K562 (cell line): Measurements from ENCODE around the gene FRG2B. TPM values are rescaled to one million over a fixed set of nuclear protein-coding genes. Genes with fewer than 3 reads are reported as not detected.
"Not testable (repeated sequence)": the region's sequence is repeated elsewhere in the genome, so short reads cannot be mapped to it uniquely, and the experiment has no call there.

Experiments used
- ATAC-seq: fragments of 200-7000 bp; cut with Tn5 transposase; 3 replicates; pipeline ENCODE4 v1.9.1; 2020; ENCODE audit warnings: moderate library complexity
- BruUV-seq: library from RNA; stranded (reverse); fragments of 400-500 nt; replicated peaks from 2 replicates; lab custom pipeline; 2021; lab: Mats Ljungman, UMichigan
- CTCF ChIA-PET: fragments of 300-600 bp; formaldehyde crosslinking; extraction: SDS; loops from one replicate; lab custom pipeline; 2021; ENCODE audit warnings: low intra/inter-chr PET ratio; lab: Yijun Ruan, JAX
- POLR2A ChIA-PET: fragments of 300-600, 350-650 bp; sonication (Branson Sonifier 250); formaldehyde crosslinking; extraction: SDS; loops from one replicate; lab custom pipeline; 2021; ENCODE audit warnings: antibody characterized with exemption, inconsistent platforms; lab: Yijun Ruan, JAX
- DNase-seq, 4 experiments: peaks; one replicate each; pipeline versions ENCODE4 v3.0.0 to v3.0.0-alpha.2; 2011 to 2018; ENCODE audit warnings: low spot score in 3 of 4, mixed read lengths in 3 of 4; ENCODE audit errors: extremely low read depth in 1 of 4
- FAIRE-seq: peaks from 2 replicates; lab custom pipeline; 2011; peaks lifted over from hg19 to GRCh38; lab: Jason Lieb, UNC
- H2AFZ ChIP-seq: 2 replicates; pipeline ENCODE4 v1.6.0; 2011; ENCODE audit warnings: low read depth, low read length, control low read depth, inconsistent platforms
- H3K27ac ChIP-seq: fragments of 200-600 bp; 3 replicates; pipeline ENCODE4 v1.8.0; 2011; ENCODE audit warnings: low read depth, mild to moderate bottlenecking, control low read depth, inconsistent platforms, low read length, moderate library complexity, mixed read lengths; ENCODE audit errors: extremely low read depth
- H3K27me3 ChIP-seq, 2 experiments: fragments of 300-600 bp in 1 of 2; 2 replicates in 1 of 2; 3 replicates in 1 of 2; pipeline versions ENCODE4 v1.6.0 to v1.8.0; 2011; ENCODE audit warnings: inconsistent platforms in 2 of 2, low read length in 2 of 2, mild to moderate bottlenecking in 1 of 2, mixed read lengths in 1 of 2, moderate library complexity in 1 of 2; ENCODE audit not compliant: control insufficient read depth in 2 of 2, insufficient read depth in 2 of 2
- H3K36me3 ChIP-seq: fragments of 300-600 bp; 3 replicates; pipeline ENCODE4 v1.8.0; 2011; ENCODE audit warnings: mild to moderate bottlenecking, low read length, inconsistent platforms; ENCODE audit not compliant: control insufficient read depth, insufficient read depth
- H3K4me1 ChIP-seq, 2 experiments: fragments of 200-600 bp in 1 of 2; replicated peaks in 1 of 2; 2 replicates in 1 of 2; 3 replicates in 1 of 2; pipeline versions ENCODE4 v1.5.1 to v1.8.0; 2011; ENCODE audit warnings: inconsistent platforms in 2 of 2, low read length in 2 of 2, mild to moderate bottlenecking in 1 of 2, mixed read lengths in 1 of 2, moderate library complexity in 1 of 2; ENCODE audit not compliant: control insufficient read depth in 2 of 2, insufficient read depth in 2 of 2
- H3K4me2 ChIP-seq: 2 replicates; pipeline ENCODE4 v1.6.1; 2011; ENCODE audit warnings: low read length, control low read depth, inconsistent platforms, mixed read lengths; ENCODE audit not compliant: insufficient read depth
- H3K4me3 ChIP-seq: fragments of 200-600 bp; sonication (generic), shearing (Covaris generic); 2 replicates; pipeline ENCODE4 v1.5.1; 2016; ENCODE audit warnings: control low read depth, inconsistent platforms
- H3K79me2 ChIP-seq: fragments of 200-600 bp; 3 replicates; pipeline ENCODE4 v1.8.0; 2011; ENCODE audit warnings: low read length, inconsistent platforms; ENCODE audit not compliant: control insufficient read depth, insufficient read depth
- H3K9ac ChIP-seq, 2 experiments: 2 replicates each; pipeline versions ENCODE4 v1.6.0 to v1.6.1; 2011; ENCODE audit warnings: low read depth in 2 of 2, low read length in 2 of 2, control low read depth in 1 of 2, inconsistent platforms in 1 of 2, mild to moderate bottlenecking in 1 of 2, mixed read lengths in 1 of 2; ENCODE audit not compliant: insufficient read depth in 1 of 2
- H3K9me1 ChIP-seq: one replicate; pipeline ENCODE4 v1.6.0; 2011; ENCODE audit warnings: inconsistent platforms, mild to moderate bottlenecking, low read length, moderate library complexity; ENCODE audit not compliant: control insufficient read depth, insufficient read depth
- H3K9me3 ChIP-seq: replicated peaks from 2 replicates; pipeline ENCODE4 v1.5.1; 2011; ENCODE audit warnings: low read depth, low read length, inconsistent platforms; ENCODE audit not compliant: control insufficient read depth, insufficient read depth
- H4K20me1 ChIP-seq: replicated peaks from 2 replicates; pipeline ENCODE4 v1.6.1; 2011; ENCODE audit warnings: low read length, inconsistent platforms, mixed read lengths; ENCODE audit not compliant: control insufficient read depth, insufficient read depth
- WGBS: fragments of 100-300 bp; shearing (Covaris generic); methylation state at CpG from one replicate; pipeline ENCODE4 v1.1.6; 2016; ENCODE audit warnings: low coverage, mixed read lengths; ENCODE audit not compliant: insufficient coverage; ENCODE audit errors: missing lambda C conversion rate; 5-methylcytosine and 5-hydroxymethylcytosine counted together
- in situ Hi-C: fragments of 300-500 bp; cut with MboI; formaldehyde crosslinking; loops from 4 replicates; pipeline ENCODE4 v1.15.0; 2018; ENCODE audit warnings: inconsistent platforms, mixed read lengths
- intact Hi-C: fragments of 100-400 bp; cut with micrococcal nuclease; formaldehyde crosslinking; loops from 2 replicates; pipeline ENCODE4 v1.14.2; 2022
- polyA plus RNA-seq, 8 experiments: library from polyadenylated mRNA; depleted of rRNA in 4 of 8; stranded (reverse) in 5 of 8; unstranded in 3 of 8; fragments of >200 nt; fragmentation: Nextera tagmentation in 2 of 8; fragmentation: Illumina TruSeq in 1 of 8; extraction: Ambion mirVana in 2 of 8; extraction: Trizol in 1 of 8; gene quantifications; 2 replicates each; pipeline versions ENCODE4 v1.2.1 to v1.2.3, GENCODE V29; 2011 to 2014; ENCODE audit warnings: inconsistent platforms in 1 of 8, missing spikeins in 1 of 8
- total RNA-seq, 7 experiments: library from RNA; depleted of rRNA in 6 of 7; stranded (reverse); fragments of >200 nt in 6 of 7; fragmentation: Illumina TruSeq in 2 of 7; extraction: Trizol in 2 of 7; gene quantifications; 2 replicates each; pipeline versions ENCODE4 v1.2.1 to v1.2.3, GENCODE V29; 2011 to 2021; ENCODE audit warnings: low replicate concordance in 1 of 7

FRG2B gene
- total and polyA plus RNA-seq, 9 of the 15 experiments (the other 6 are each of a cell fraction or from before 2014, with no cell fraction given): not detected

GRCh38 chr10:133661122-133661521 lies 34.5 kb upstream of the FRG2B start:
- POLR2A ChIA-PET: not testable (repeated sequence)

GRCh38 chr10:133660516-133660915 lies 33.9 kb upstream of the FRG2B start:
- H3K4me3 ChIP-seq, CTCF ChIA-PET, H3K27ac ChIP-seq, H3K4me1 ChIP-seq, intact Hi-C loops, H2AFZ ChIP-seq, H3K9me3 ChIP-seq, FAIRE-seq, H3K27me3 ChIP-seq, in situ Hi-C loops, H3K4me2 ChIP-seq, DNase-seq, H3K9me1 ChIP-seq, H3K79me2 ChIP-seq, H3K9ac ChIP-seq, BruUV-seq, POLR2A ChIA-PET, H4K20me1 ChIP-seq, ATAC-seq, H3K36me3 ChIP-seq: not testable (repeated sequence)
- WGBS: 0% methylated on average over 5 of the region's 6 CpGs

More at GRCh38 chr10:133661122-133661521, 34.5 kb upstream of the FRG2B start:
- H3K9me3 ChIP-seq, DNase-seq, H3K9me1 ChIP-seq, FAIRE-seq, H3K4me1 ChIP-seq, in situ Hi-C loops, BruUV-seq, H3K36me3 ChIP-seq, intact Hi-C loops, H3K79me2 ChIP-seq, H3K27ac ChIP-seq, H4K20me1 ChIP-seq, H2AFZ ChIP-seq, H3K4me3 ChIP-seq, CTCF ChIA-PET, H3K27me3 ChIP-seq, H3K9ac ChIP-seq, H3K4me2 ChIP-seq, ATAC-seq: not testable (repeated sequence)
- WGBS: no CpG with 5 or more reads among the region's 2 CpGs

- H2AFZ ChIP-seq, H3K4me2 ChIP-seq, H3K9ac ChIP-seq, H3K27ac ChIP-seq, H3K4me3 ChIP-seq, CTCF ChIA-PET, H3K36me3 ChIP-seq, H3K79me2 ChIP-seq, H3K4me1 ChIP-seq, in situ Hi-C loops, FAIRE-seq, BruUV-seq, intact Hi-C loops, H4K20me1 ChIP-seq, ATAC-seq, H3K9me3 ChIP-seq, H3K9me1 ChIP-seq, H3K27me3 ChIP-seq, DNase-seq, POLR2A ChIA-PET: not testable (repeated sequence)
- 0% methylated on average over 3 of the region's 4 CpGs for WGBS
Measured at GRCh38 chr10:133657276-133657675, 30.7 kb upstream of the FRG2B start.

- H3K27ac ChIP-seq, intact Hi-C loops, H3K36me3 ChIP-seq, H4K20me1 ChIP-seq, BruUV-seq, CTCF ChIA-PET, H3K4me2 ChIP-seq, ATAC-seq, H3K4me1 ChIP-seq, H3K9me3 ChIP-seq, in situ Hi-C loops, H3K27me3 ChIP-seq, DNase-seq, H3K9ac ChIP-seq, H3K79me2 ChIP-seq, POLR2A ChIA-PET, H2AFZ ChIP-seq, H3K9me1 ChIP-seq, H3K4me3 ChIP-seq: not testable (repeated sequence)
- no CpG with 5 or more reads among the region's 22 CpGs for WGBS
- peak; percentile 54 for FAIRE-seq
Measured at GRCh38 chr10:133648872-133649455, 22.4 kb upstream of the FRG2B start.
